Right lobe of liver (tissue), 6 donors: Measurements from ENCODE around the gene PTOV1. TPM values are rescaled to one million over a fixed set of nuclear protein-coding genes. Genes with fewer than 3 reads are reported as not detected.
A peak's percentile ranks its signal among the peaks of the same experiment; 100 is the strongest.

ENCODE experiments used
- ATAC-seq, 4 donors: fragments of 200-7000 bp; cut with Tn5 transposase; one replicate each; pipeline ENCODE4 v1.9.1; 2020; ENCODE audit warnings: mild to moderate bottlenecking in 4 of 4, moderate library complexity in 4 of 4
- DNase-seq, 3 donors: peaks; one replicate each; pipeline ENCODE4 v3.0.0-alpha.2; 2020
- H3K27ac ChIP-seq, 3 donors: fragments of 200-600 bp; one replicate each; pipeline ENCODE4 v1.8.0; 2022
- H3K27me3 ChIP-seq, 2 donors: fragments of 200-600 bp; one replicate each; pipeline ENCODE4 v1.8.0; 2022
- H3K36me3 ChIP-seq, 4 donors: fragments of 200-600 bp; sonication (generic) in 1 of 4; one replicate each; pipeline versions ENCODE4 v1.5.1 to v1.8.0; 2017 to 2022; ENCODE audit warnings: control low read depth in 1 of 4
- H3K4me1 ChIP-seq, 4 donors: fragments of 200-600 bp; sonication (generic) in 1 of 4; one replicate each; pipeline versions ENCODE4 v1.5.1 to v1.8.0; 2017 to 2022; ENCODE audit warnings: control low read depth in 1 of 4
- H3K4me3 ChIP-seq, 3 donors: fragments of 200-600 bp; one replicate each; pipeline ENCODE4 v1.8.0; 2022
- H3K9me3 ChIP-seq, 4 donors: fragments of 200-600 bp; sonication (generic) in 1 of 4; one replicate each; pipeline versions ENCODE4 v1.5.1 to v1.8.0; 2017 to 2022; ENCODE audit warnings: control low read depth in 1 of 4
- CTCF ChIP-seq, 4 donors: fragments of 200-600 bp in 3 of 4; fragments of 450-650 bp in 1 of 4; IDR thresholded peaks; one replicate each; pipeline versions ENCODE4 v1.5.1 to v1.8.0; 2016 to 2022; ENCODE audit warnings: antibody characterized with exemption in 4 of 4, mild to moderate bottlenecking in 2 of 4
- POLR2A ChIP-seq: fragments of 450-650 bp; IDR thresholded peaks from one replicate; pipeline ENCODE4 v1.6.1; 2017; ENCODE audit warnings: antibody characterized with exemption, mild to moderate bottlenecking
- WGBS: methylation state at CpG from one replicate; pipeline ENCODE4 v1.1.6; 2018; ENCODE audit warnings: low coverage, low lambda C conversion rate; ENCODE audit not compliant: insufficient coverage; ENCODE audit errors: missing lambda C conversion rate; 5-methylcytosine and 5-hydroxymethylcytosine counted together
- intact Hi-C, 2 donors: fragments of 100-400 bp; cut with DNase I; formaldehyde crosslinking; loops; one replicate each; pipeline versions ENCODE4 v1.11.2 to v1.14.1; 2022
- total RNA-seq, 6 experiments: library from RNA; depleted of rRNA in 2 of 6; stranded (reverse); fragments of >200 nt in 2 of 6; fragmentation: NEBNext Ultra II Directional in 3 of 6; extraction: Animal tissue kit (Norgen Biotek cat#: 25700) in 3 of 6; gene quantifications; one replicate each; pipeline versions ENCODE4 v1.1.0 to v1.2.4, GENCODE V29; 2016 to 2023
- donor health status: DM: no; HTN: yes; CAD: no.
- donor health status: DM: no; HTN: no; CAD: no.
- donor health status: DM: no; HTN: no; CAD: no.
- donor health status: DM: no; HTN: yes; CAD: no.
- donor health status: DM: no; HTN: yes; CAD: no.

PTOV1 gene
- total RNA-seq, 6 experiments from 2014 or later, result 44.4 to 93.0 (median 69.6) TPM

GRCh38 chr19:49875857-49876421 lies 25.0 kb downstream of the PTOV1 start:
- ATAC-seq (peak in 3 of 4 donors; percentile 1 to 8 (median 2)), DNase-seq (peak; percentile 73 to 79 (median 76))
- WGBS, result 0% methylated on average over 19 of the region's 28 CpGs
- Histone ChIP-seq H3K4me1 (peaks cover 0 to 17% (median 8%) of the 10 kb centered on the region in 4 donors), H3K27ac (peak overlapping the region; percentile 97 to 99 (median 98)), H3K4me3 (peak overlapping the region; percentile 77 to 88 (median 88)), H3K36me3 (peaks cover 0 to 18% (median 6%) of the 10 kb centered on the region in 4 donors), H3K27me3 (no peaks in the 10 kb centered on the region), H3K9me3 (no peaks in the 10 kb centered on the region)
- intact Hi-C loops, result no loop called here
- TF ChIP-seq CTCF (IDR thresholded peaks at IDR 0.05), result no peak
- no peak for TF ChIP-seq POLR2A

GRCh38 chr19:49876422-49877019 lies 25.6 kb downstream of the PTOV1 start:
- Histone ChIP-seq H3K27ac (peak overlapping the region; percentile 97 to 99 (median 98)), H3K9me3 (no peaks in the 10 kb centered on the region), H3K4me1 (peaks cover 0 to 17% (median 8%) of the 10 kb centered on the region in 4 donors), H3K36me3 (peaks cover 0 to 24% (median 9%) of the 10 kb centered on the region in 4 donors), H3K27me3 (no peaks in the 10 kb centered on the region), H3K4me3 (peak overlapping the region; percentile 77 to 88 (median 88))
- TF ChIP-seq POLR2A, result no peak
- no peak for TF ChIP-seq CTCF (IDR thresholded peaks at IDR 0.05)
- peak; percentile 98 to 99 (median 98) for DNase-seq
- peak; percentile 66 to 76 (median 73) for ATAC-seq
- WGBS, result 0% methylated on average over 19 of the region's 46 CpGs
- intact Hi-C loops, result no loop called here

- TF ChIP-seq POLR2A (peak; percentile 83), CTCF (IDR thresholded peaks at IDR 0.05) (no peak)
- peaks cover 0 to 30% (median 14%) of the 10 kb centered on the region in 4 donors for H3K36me3 ChIP-seq
- intact Hi-C loops, result no loop called here
Observed at GRCh38 chr19:49877020-49877878, 26.3 kb downstream of the PTOV1 start, which contains the start of the genes AKT1S1 and TBC1D17. AKT1S1 (minus strand) TSS chr19:49877355; CDS start chr19:49873295, 4,060 bp downstream. TBC1D17 (plus strand) TSS chr19:49877702; CDS start chr19:49877724, 22 bp downstream.

More at GRCh38 chr19:49877020-49877878, 26.3 kb downstream of the PTOV1 start, which contains the start of the genes AKT1S1 and TBC1D17:
- Histone ChIP-seq H3K4me1 (peaks cover 0 to 17% (median 8%) of the 10 kb centered on the region in 4 donors), H3K9me3 (no peaks in the 10 kb centered on the region), H3K4me3 (peak within 1 kb of the TSS; percentile 77 to 88 (median 88)), H3K27ac (peak within 1 kb of the TSS; percentile 97 to 99 (median 98)), H3K27me3 (no peaks in the 10 kb centered on the region)
- ATAC-seq, result peak; percentile 74 to 86 (median 82)
- WGBS, result under 1% methylated on average over 32 of the region's 61 CpGs
- DNase-seq, result peak; percentile 99 to 100 (median 99)
